Fibroblast of lung (primary cell): ENCODE data around the gene CUL2. TPM values are rescaled to one million over a fixed set of nuclear protein-coding genes. Genes with fewer than 3 reads are reported as not detected.

Source experiments
- DNase-seq, 2 donors: peaks; one replicate each; pipeline versions ENCODE4 v3.0.0 to v3.0.0-alpha.2; 2010; ENCODE audit warnings: low read depth in 2 of 2
- H2AFZ ChIP-seq: 2 replicates; pipeline ENCODE4 v1.5.1; 2012; ENCODE audit warnings: low read length, control low read depth, inconsistent platforms
- H3K27ac ChIP-seq: 2 replicates; pipeline ENCODE4 v1.5.1; 2011; ENCODE audit warnings: low read length, control low read depth; ENCODE audit not compliant: insufficient read depth
- H3K27me3 ChIP-seq: 2 replicates; pipeline ENCODE4 v1.5.1; 2011; ENCODE audit warnings: mild to moderate bottlenecking, low read length; ENCODE audit not compliant: control insufficient read depth, insufficient read depth
- H3K36me3 ChIP-seq: 2 replicates; pipeline ENCODE4 v1.5.1; 2011; ENCODE audit warnings: low read length; ENCODE audit not compliant: control insufficient read depth, insufficient read depth
- H3K4me1 ChIP-seq: 2 replicates; pipeline ENCODE4 v1.5.1; 2011; ENCODE audit warnings: low read length; ENCODE audit not compliant: control insufficient read depth, insufficient read depth; ENCODE audit errors: extremely low read depth
- H3K4me2 ChIP-seq: 2 replicates; pipeline ENCODE4 v1.5.1; 2011; ENCODE audit warnings: low read length, control low read depth; ENCODE audit not compliant: insufficient read depth; ENCODE audit errors: extremely low read depth
- H3K4me3 ChIP-seq, 4 experiments: fragments of 200-600 bp in 1 of 4; sonication (generic) in 1 of 4; replicated peaks in 1 of 4; 2 replicates each; pipeline ENCODE4 v1.5.1; 2011 to 2016; ENCODE audit warnings: low read length in 4 of 4, low read depth in 3 of 4, mild to moderate bottlenecking in 3 of 4, control low read depth in 2 of 4, inconsistent platforms in 1 of 4, mixed read lengths in 1 of 4; ENCODE audit not compliant: insufficient read depth in 1 of 4; ENCODE audit errors: control extremely low read depth in 1 of 4
- H3K79me2 ChIP-seq: 2 replicates; pipeline ENCODE4 v1.5.1; 2012; ENCODE audit warnings: mild to moderate bottlenecking, low read length, inconsistent platforms; ENCODE audit not compliant: control insufficient read depth, insufficient read depth
- H3K9ac ChIP-seq: 2 replicates; pipeline ENCODE4 v1.5.1; 2011; ENCODE audit warnings: mild to moderate bottlenecking, low read length, control low read depth; ENCODE audit not compliant: insufficient read depth
- H3K9me3 ChIP-seq: 2 replicates; pipeline ENCODE4 v1.5.1; 2012; ENCODE audit warnings: low read depth, low read length; ENCODE audit not compliant: control insufficient read depth, insufficient read depth
- H4K20me1 ChIP-seq: 2 replicates; pipeline ENCODE4 v1.5.1; 2011; ENCODE audit warnings: low read length; ENCODE audit not compliant: control insufficient read depth, insufficient read depth; ENCODE audit errors: extremely low read depth
- CTCF ChIP-seq, 2 donors: IDR thresholded peaks in 1 of 2; conservative IDR thresholded peaks in 1 of 2; 1 replicate in 1 of 2; 2 replicates in 1 of 2; pipeline ENCODE4 v1.5.1; 2011 to 2012; ENCODE audit warnings: low read length in 2 of 2, control low read depth in 1 of 2, inconsistent platforms in 1 of 2, low read depth in 1 of 2, mild to moderate bottlenecking in 1 of 2
- EZH2 ChIP-seq: IDR thresholded peaks from 2 replicates; pipeline ENCODE4 v1.5.1; 2012; ENCODE audit warnings: low read length, control low read depth, mild to moderate bottlenecking; ENCODE audit errors: missing control alignments
- polyA plus RNA-seq, 2 donors: library from polyadenylated mRNA; depleted of rRNA in 1 of 2; stranded (reverse) in 1 of 2; unstranded in 1 of 2; fragments of >200 nt; gene quantifications; 2 replicates each; pipeline ENCODE4 v1.2.1, GENCODE V29; 2011 to 2012; ENCODE audit warnings: missing spikeins in 1 of 2
- total RNA-seq: library from RNA; depleted of rRNA; stranded (reverse); fragments of >200 nt; gene quantifications from 2 replicates; pipeline ENCODE4 v1.2.1, GENCODE V29; 2014

The CUL2 gene
- total and polyA plus RNA-seq, 2 donors (not counting 1 experiment from before 2014, with no cell fraction given) = 22.8 to 36.0 TPM

DNA sequence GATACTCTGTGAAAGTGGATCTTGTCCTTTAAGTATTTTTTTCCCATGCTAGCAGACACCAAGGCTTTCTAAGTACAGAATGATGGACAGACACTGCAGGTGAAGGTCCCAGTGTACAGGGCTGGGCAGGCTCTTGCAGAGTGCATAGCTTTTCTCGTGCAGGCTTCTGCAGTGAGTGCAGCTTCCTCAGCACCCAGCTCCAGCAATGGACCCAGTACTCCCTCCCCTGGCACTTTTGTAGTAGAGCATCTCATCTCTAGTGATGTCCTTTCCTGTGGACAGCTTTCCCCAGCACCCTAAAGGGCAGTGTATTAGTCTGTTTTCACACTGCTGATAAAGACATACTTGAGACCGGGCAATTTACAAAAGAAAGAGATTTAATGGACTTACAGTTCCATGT is 104.3 kb downstream of the CUL2 start:
- TF ChIP-seq CTCF (conservative IDR thresholded peaks at IDR 0.05 in 1 of 2, IDR thresholded peaks at IDR 0.05 in 1 of 2; ENCODE audit: low read depth in 1 of 2, low read length in 2 of 2) (peak; percentile 11 to 14), EZH2 (no peak)
- H3K9ac ChIP-seq = no peak overlapping the region
- H2AFZ ChIP-seq = no peak overlapping the region
- no peaks in the 10 kb centered on the region for H3K36me3 ChIP-seq
- no peak overlapping the region for H3K4me3 ChIP-seq
- H3K27ac ChIP-seq = no peak overlapping the region
- peak in 1 of 2 donors; percentile 23 for DNase-seq
- no peaks in the 10 kb centered on the region for H3K79me2 ChIP-seq
- H3K27me3 ChIP-seq = no peaks in the 10 kb centered on the region
- H3K9me3 ChIP-seq = no peaks in the 10 kb centered on the region
- no peaks in the 10 kb centered on the region for H3K4me1 ChIP-seq
- no peaks in the 10 kb centered on the region for H4K20me1 ChIP-seq
- H3K4me2 ChIP-seq = no peak overlapping the region

DNA sequence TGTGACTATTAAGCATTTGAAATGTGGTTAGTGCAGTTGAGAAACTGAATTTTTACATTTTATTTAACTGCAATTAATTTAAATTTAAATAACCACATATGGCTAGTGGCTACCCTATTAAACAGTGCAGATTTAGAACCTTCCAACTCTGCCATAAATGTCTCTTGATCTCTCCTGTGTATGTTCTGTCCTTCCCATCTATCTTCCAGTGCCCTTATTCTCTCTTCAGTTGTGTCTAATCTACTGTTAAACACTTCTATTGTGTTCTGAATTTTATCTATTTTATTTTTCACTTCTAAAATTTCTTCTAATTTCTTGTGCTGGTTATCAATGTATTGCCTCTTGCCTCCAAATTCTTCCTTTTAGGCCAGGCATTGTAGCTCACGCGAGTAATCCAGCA is 105.0 kb downstream of the CUL2 start:
- no peak overlapping the region for H2AFZ ChIP-seq
- H4K20me1 ChIP-seq = no peaks in the 10 kb centered on the region
- TF ChIP-seq CTCF (conservative IDR thresholded peaks at IDR 0.05 in 1 of 2, IDR thresholded peaks at IDR 0.05 in 1 of 2; ENCODE audit: low read depth in 1 of 2, low read length in 2 of 2) (no peak), EZH2 (no peak)
- H3K9ac ChIP-seq = no peak overlapping the region
- H3K27me3 ChIP-seq = no peaks in the 10 kb centered on the region
- no peaks in the 10 kb centered on the region for H3K79me2 ChIP-seq
- DNase-seq = no peak
- H3K36me3 ChIP-seq = no peaks in the 10 kb centered on the region
- no peaks in the 10 kb centered on the region for H3K9me3 ChIP-seq
- no peak overlapping the region for H3K27ac ChIP-seq
- no peaks in the 10 kb centered on the region for H3K4me1 ChIP-seq
- no peak overlapping the region for H3K4me2 ChIP-seq
- no peak overlapping the region for H3K4me3 ChIP-seq

- Histone ChIP-seq H4K20me1 (no peaks in the 10 kb centered on the region), H3K36me3 (no peaks in the 10 kb centered on the region), H3K9me3 (no peaks in the 10 kb centered on the region), H3K27ac (no peak overlapping the region), H3K9ac (no peak overlapping the region), H2AFZ (no peak overlapping the region), H3K79me2 (no peaks in the 10 kb centered on the region), H3K4me3 (no peak overlapping the region), H3K4me2 (no peak overlapping the region), H3K4me1 (no peaks in the 10 kb centered on the region), H3K27me3 (no peaks in the 10 kb centered on the region)
- TF ChIP-seq CTCF (conservative IDR thresholded peaks at IDR 0.05 in 1 of 2, IDR thresholded peaks at IDR 0.05 in 1 of 2; ENCODE audit: low read depth in 1 of 2, low read length in 2 of 2) = no peak
- TF ChIP-seq EZH2 = no peak
- DNase-seq = no peak
Observed at GRCh38 chr10:34981844-34982243, 108.3 kb downstream of the CUL2 start.
